Heart left ventricle (tissue), 16 donors: ENCODE data around the gene NPR1. TPM values are rescaled to one million over a fixed set of nuclear protein-coding genes. Genes with fewer than 3 reads are reported as not detected.
"Not testable (repeated sequence)": the region's sequence is repeated elsewhere in the genome, so short reads cannot be mapped to it uniquely, and the experiment has no call there.

ENCODE experiments used
- ATAC-seq, 4 donors: fragments of 200-7000 bp; cut with Tn5 transposase; one replicate each; pipeline ENCODE4 v1.9.1; 2020 to 2022; ENCODE audit warnings: moderate library complexity in 4 of 4, mild to moderate bottlenecking in 3 of 4, moderate number of reproducible peaks in 1 of 4
- DNase-seq, 5 donors: peaks; one replicate each; pipeline ENCODE4 v3.0.0-alpha.2; 2020
- H3K27ac ChIP-seq, 12 donors: fragments of 200-600 bp; sonication (generic) in 4 of 12; one replicate each; pipeline versions ENCODE4 v1.5.0 to v1.8.0; 2016 to 2022; ENCODE audit warnings: mild to moderate bottlenecking in 2 of 12
- H3K27me3 ChIP-seq, 9 donors: fragments of 200-600 bp; sonication (generic) in 2 of 9; one replicate each; pipeline versions ENCODE4 v1.5.1 to v1.8.0; 2016 to 2022; ENCODE audit warnings: mild to moderate bottlenecking in 3 of 9
- H3K36me3 ChIP-seq, 9 donors: fragments of 200-600 bp; sonication (generic) in 2 of 9; one replicate each; pipeline versions ENCODE4 v1.5.0 to v1.8.0; 2018 to 2022; ENCODE audit warnings: mild to moderate bottlenecking in 2 of 9
- H3K4me1 ChIP-seq, 12 donors: fragments of 200-600 bp; sonication (generic) in 4 of 12; one replicate each; pipeline versions ENCODE4 v1.5.0 to v1.8.0; 2016 to 2022; ENCODE audit warnings: mild to moderate bottlenecking in 3 of 12
- H3K4me3 ChIP-seq, 12 donors: fragments of 200-600 bp; sonication (generic) in 4 of 12; one replicate each; pipeline versions ENCODE4 v1.5.0 to v1.8.0; 2017 to 2022; ENCODE audit warnings: mild to moderate bottlenecking in 9 of 12, moderate library complexity in 4 of 12
- H3K9me3 ChIP-seq, 12 donors: fragments of 200-600 bp; sonication (generic) in 4 of 12; one replicate each; pipeline versions ENCODE4 v1.5.0 to v1.8.0; 2016 to 2022; ENCODE audit warnings: mild to moderate bottlenecking in 1 of 12
- POLR2A ChIP-seq, 2 donors: fragments of 450-650 bp; IDR thresholded peaks; one replicate each; pipeline ENCODE4 v1.6.1; 2017; ENCODE audit warnings: antibody characterized with exemption in 2 of 2, mild to moderate bottlenecking in 2 of 2, moderate library complexity in 2 of 2
- WGBS, 4 donors: extraction: QIAGEN DNeasy Blood & Tissue Kit in 2 of 4; methylation state at CpG; one replicate each; pipeline versions ENCODE4 v1.1.5 to v1.1.7; 2013 to 2018; 5-methylcytosine and 5-hydroxymethylcytosine counted together
- intact Hi-C, 10 donors: fragments of 100-400 bp; cut with DNase I; formaldehyde crosslinking; loops; one replicate each; pipeline versions ENCODE4 v1.11.1 to v1.14.2; 2022
- polyA plus RNA-seq, 2 donors: library from polyadenylated mRNA; stranded (reverse); fragments of 200-250 nt; gene quantifications; one replicate each; pipeline ENCODE4 v1.2.3, GENCODE V29; 2013
- total RNA-seq, 9 donors: library from RNA; depleted of rRNA in 2 of 9; stranded (reverse); fragments of >200 nt in 2 of 9; fragmentation: NEBNext Ultra II Directional in 3 of 9; extraction: Animal tissue kit (Norgen Biotek cat#: 25700) in 3 of 9; gene quantifications; one replicate each; pipeline versions ENCODE4 v1.1.0 to v1.2.4, GENCODE V29; 2016 to 2023
- TF ChIP-seq, protein P1 (sequence below), 12 donors: fragments of 200-600 bp; sonication (generic) in 4 of 12; IDR thresholded peaks; one replicate each; pipeline versions ENCODE4 v1.5.0 to v1.8.0; 2018 to 2022; ENCODE audit warnings: antibody characterized with exemption in 12 of 12, mild to moderate bottlenecking in 5 of 12
- donor health status: ischemic (EF 13 %, LVEDD 7.1; RV severe dilation, severe dysfunction).
- donor health status: healthy with polysubstance abuse.
- donor health status: DM: no; HTN: yes; CAD: no.
- donor health status: DM: no; HTN: no; CAD: no.
- donor health status: ischemic (EF 25% LVEDD 6.9; RV normal size, moderate dysfunction).
- donor health status: ischemic (EF 25% LVEDD 5.7; RV mildly dilated, moderate dysfunction).
- donor health status: healthy.
- donor health status: DM: yes; HTN: yes; CAD: no.
- donor health status: ischemic (EF 35%, LVEDD 5.7; RV mildly dilated, moderate dysfunction).
- donor health status: nonischemic (EF 11% LVEDD 7.7; RV severe dilation, severe dysfunction).
- donor health status: DM: yes; HTN: yes; CAD: no.
- donor health status: PGD.
- donor health status: ischemic (EF 29% LVEDD 5.4; RV normal size, mild dysfunction).
- donor health status: nonischemic (EF 23%, LVEDD 6.1; RV moderate dilation, normal function).

NPR1 gene
- total and polyA plus RNA-seq, 11 donors: 7.1 to 26.9 (median 12.2) TPM

DNA sequence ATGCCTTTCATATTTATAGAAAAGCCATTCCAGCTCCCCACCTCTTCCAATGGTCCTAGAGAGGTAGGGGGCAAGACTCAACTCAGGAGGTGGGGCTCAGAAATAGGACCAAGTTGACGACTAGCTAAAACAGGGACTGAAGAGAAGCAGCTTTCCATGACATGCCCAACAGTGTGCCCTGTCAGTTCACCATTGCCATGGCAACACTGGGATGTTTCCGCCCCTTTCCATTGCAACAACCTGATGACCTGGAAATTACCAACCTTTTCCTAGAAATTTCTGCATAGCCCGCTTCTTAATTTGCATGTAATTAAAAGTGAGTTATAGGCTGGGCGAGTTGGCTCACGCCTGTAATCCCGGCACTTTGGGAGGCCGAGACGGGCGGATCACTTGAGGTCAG is 27.0 kb downstream of the NPR1 start:
- no peaks in the 10 kb centered on the region for H3K27me3 ChIP-seq
- H3K36me3 ChIP-seq: no peaks in the 10 kb centered on the region
- intact Hi-C loops: no loop called here
- TF ChIP-seq POLR2A (IDR thresholded peaks at IDR 0.05): no peak
- TF ChIP-seq, protein P1, sequence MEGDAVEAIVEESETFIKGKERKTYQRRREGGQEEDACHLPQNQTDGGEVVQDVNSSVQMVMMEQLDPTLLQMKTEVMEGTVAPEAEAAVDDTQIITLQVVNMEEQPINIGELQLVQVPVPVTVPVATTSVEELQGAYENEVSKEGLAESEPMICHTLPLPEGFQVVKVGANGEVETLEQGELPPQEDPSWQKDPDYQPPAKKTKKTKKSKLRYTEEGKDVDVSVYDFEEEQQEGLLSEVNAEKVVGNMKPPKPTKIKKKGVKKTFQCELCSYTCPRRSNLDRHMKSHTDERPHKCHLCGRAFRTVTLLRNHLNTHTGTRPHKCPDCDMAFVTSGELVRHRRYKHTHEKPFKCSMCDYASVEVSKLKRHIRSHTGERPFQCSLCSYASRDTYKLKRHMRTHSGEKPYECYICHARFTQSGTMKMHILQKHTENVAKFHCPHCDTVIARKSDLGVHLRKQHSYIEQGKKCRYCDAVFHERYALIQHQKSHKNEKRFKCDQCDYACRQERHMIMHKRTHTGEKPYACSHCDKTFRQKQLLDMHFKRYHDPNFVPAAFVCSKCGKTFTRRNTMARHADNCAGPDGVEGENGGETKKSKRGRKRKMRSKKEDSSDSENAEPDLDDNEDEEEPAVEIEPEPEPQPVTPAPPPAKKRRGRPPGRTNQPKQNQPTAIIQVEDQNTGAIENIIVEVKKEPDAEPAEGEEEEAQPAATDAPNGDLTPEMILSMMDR (IDR thresholded peaks at IDR 0.05): no peak
- no peaks in the 10 kb centered on the region for H3K9me3 ChIP-seq
- DNase-seq (no peak), ATAC-seq (no peak)
- no peaks in the 10 kb centered on the region for H3K4me1 ChIP-seq
- H3K4me3 ChIP-seq: no peak overlapping the region
- H3K27ac ChIP-seq: no peak overlapping the region
- 92 to 97% (median 96%) methylated on average over 9 of the region's 9 CpGs for WGBS, 4 donors

DNA sequence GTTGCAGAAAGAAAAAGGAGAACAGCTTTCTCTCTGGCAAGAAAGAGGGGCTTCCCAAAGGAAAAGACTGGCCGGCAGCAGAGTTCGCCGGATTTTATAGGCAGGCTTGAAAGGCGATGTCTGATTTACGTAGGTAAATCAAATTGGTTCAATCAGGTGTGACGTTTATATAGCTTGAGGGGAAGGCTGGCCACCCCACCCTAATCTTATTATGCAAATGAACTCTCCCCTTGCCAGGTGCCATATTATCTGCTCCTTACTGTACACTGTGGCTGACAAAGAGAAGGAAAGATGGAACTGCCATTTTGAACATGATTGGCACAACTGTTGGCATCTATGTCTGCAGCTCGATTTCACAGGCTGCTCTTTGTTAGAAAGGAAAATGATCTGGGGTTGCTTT is 32.5 kb downstream of the NPR1 start:
- H3K4me1 ChIP-seq: no peaks in the 10 kb centered on the region
- no peak overlapping the region for H3K27ac ChIP-seq
- no peaks in the 10 kb centered on the region for H3K9me3 ChIP-seq
- DNase-seq (no peak), ATAC-seq (no peak)
- no peak for TF ChIP-seq POLR2A (IDR thresholded peaks at IDR 0.05)
- TF ChIP-seq, protein P1 (IDR thresholded peaks at IDR 0.05): no peak
- intact Hi-C loops: no loop called here
- no peak overlapping the region for H3K4me3 ChIP-seq
- peaks cover 0 to 3% (median 0%) of the 10 kb centered on the region in 9 donors for H3K27me3 ChIP-seq
- 66 to 75% (median 72%) methylated on average over 7 of the region's 7 CpGs for WGBS, 4 donors
- no peaks in the 10 kb centered on the region for H3K36me3 ChIP-seq

- WGBS, 4 donors: 81 to 88% (median 85%) methylated on average over 5 of the region's 5 CpGs
- not testable (repeated sequence) for H3K27ac ChIP-seq, H3K4me3 ChIP-seq, H3K27me3 ChIP-seq, DNase-seq, H3K36me3 ChIP-seq, ATAC-seq, H3K4me1 ChIP-seq, H3K9me3 ChIP-seq
- intact Hi-C loops: loop anchor here in 1 of 10 donors (2.0 kb wide), 1 partner anchor 21 kb away; no protein-coding TSS in a partner anchor
Measured at GRCh38 chr1:153716211-153716610, 37.7 kb downstream of the NPR1 start.

GRCh38 chr1:153717330-153717729 is 38.8 kb downstream of the NPR1 start:
- ATAC-seq (no peak), DNase-seq (no peak)
- no peak overlapping the region for H3K4me3 ChIP-seq
- peaks cover 0 to 3% (median 0%) of the 10 kb centered on the region in 9 donors for H3K27me3 ChIP-seq
- intact Hi-C loops: loop anchor here in 1 of 10 donors (2.0 kb wide), 1 partner anchor 19 kb away; no protein-coding TSS in a partner anchor
- H3K4me1 ChIP-seq: no peaks in the 10 kb centered on the region
- no peaks in the 10 kb centered on the region for H3K36me3 ChIP-seq
- H3K27ac ChIP-seq: no peak overlapping the region
- no peak for TF ChIP-seq POLR2A (IDR thresholded peaks at IDR 0.05)
- TF ChIP-seq, protein P1 (IDR thresholded peaks at IDR 0.05): no peak
- H3K9me3 ChIP-seq: no peaks in the 10 kb centered on the region
- 80 to 92% (median 85%) methylated on average over 3 of the region's 3 CpGs for WGBS, 4 donors

GRCh38 chr1:153723687-153724086 is 45.2 kb downstream of the NPR1 start:
- Histone ChIP-seq H3K4me3 (no peak overlapping the region), H3K36me3 (no peaks in the 10 kb centered on the region), H3K9me3 (no peaks in the 10 kb centered on the region), H3K27me3 (no peaks in the 10 kb centered on the region), H3K27ac (no peak overlapping the region), H3K4me1 (peaks cover 0 to 8% (median 3%) of the 10 kb centered on the region in 12 donors)
- intact Hi-C loops: no loop called here
- WGBS, 4 donors: 85 to 91% (median 88%) methylated on average over 3 of the region's 3 CpGs
- DNase-seq (no peak), ATAC-seq (no peak)
- TF ChIP-seq, protein P1 (IDR thresholded peaks at IDR 0.05): no peak
- no peak for TF ChIP-seq POLR2A (IDR thresholded peaks at IDR 0.05)

DNA sequence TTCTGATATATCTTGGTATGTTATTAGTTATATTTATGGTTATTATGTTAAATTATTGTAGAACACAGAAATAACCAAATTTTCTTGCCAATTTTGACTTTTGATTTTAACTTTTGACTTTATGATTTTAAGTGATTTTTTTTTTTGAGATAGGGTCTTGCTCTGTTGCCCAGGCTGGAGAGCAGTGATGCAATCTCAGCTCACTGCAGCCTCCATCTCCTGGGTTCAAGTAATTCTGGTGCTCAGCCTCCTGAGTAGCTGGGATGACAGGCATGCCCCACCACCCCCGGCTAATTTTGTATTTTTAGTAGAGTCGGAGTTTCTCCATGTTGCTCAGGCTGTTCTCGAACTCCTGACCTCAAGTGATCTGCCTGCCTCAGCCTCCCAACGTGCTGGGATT is 46.1 kb downstream of the NPR1 start:
- not testable (repeated sequence) for DNase-seq, H3K27ac ChIP-seq, H3K4me3 ChIP-seq, H3K27me3 ChIP-seq, H3K9me3 ChIP-seq, ATAC-seq, H3K36me3 ChIP-seq
- H3K4me1 ChIP-seq: peaks cover 0 to 18% (median 9%) of the 10 kb centered on the region in 12 donors
- intact Hi-C loops: loop anchor here in 2 of 10 donors (5.0 kb wide), 2 partner anchors 47 to 92 kb away; partner anchors contain the start of genes NPR1 (in 2 of the 2) and CHTOP (in 1 of the 2)
- 82 to 89% (median 83%) methylated on average over 4 of the region's 4 CpGs for WGBS, 4 donors
